HK-2 (cell line): ENCODE data around the gene MACROD2.
"Not testable (repeated sequence)": the region's sequence is repeated elsewhere in the genome, so short reads cannot be mapped to it uniquely, and the experiment has no call there.

ENCODE experiments used
- DNase-seq: peaks from one replicate; pipeline ENCODE4 v3.0.0-alpha.2; 2018; ENCODE audit not compliant: unreplicated experiment

Gene MACROD2

GRCh38 chr20:15949391-15949790, 1954.1 kb downstream of the MACROD2 start:
- no peak for DNase-seq

- DNase-seq = no peak
Measured at GRCh38 chr20:15951658-15952057, 1956.3 kb downstream of the MACROD2 start.

- DNase-seq = no peak
Measured at GRCh38 chr20:15958142-15958541, 1962.8 kb downstream of the MACROD2 start.

- DNase-seq = no peak
Measured at GRCh38 chr20:15965165-15965564, 1969.8 kb downstream of the MACROD2 start.

- no peak for DNase-seq
Measured at GRCh38 chr20:15967334-15967733, 1972.0 kb downstream of the MACROD2 start.

GRCh38 chr20:15976047-15976736, 1980.9 kb downstream of the MACROD2 start:
- DNase-seq = no peak

GRCh38 chr20:15977026-15977425, 1981.7 kb downstream of the MACROD2 start:
- DNase-seq = no peak

- DNase-seq = no peak
Measured at GRCh38 chr20:15977758-15978157, 1982.4 kb downstream of the MACROD2 start.

- not testable (repeated sequence) for DNase-seq
Measured at GRCh38 chr20:15985494-15986368, 1990.4 kb downstream of the MACROD2 start.

- DNase-seq = no peak
Measured at GRCh38 chr20:15986690-15987089, 1991.4 kb downstream of the MACROD2 start.

- no peak for DNase-seq
Measured at GRCh38 chr20:15991279-15991678, 1996.0 kb downstream of the MACROD2 start.

- DNase-seq = no peak
Measured at GRCh38 chr20:15992564-15992963, 1997.2 kb downstream of the MACROD2 start.

GRCh38 chr20:16000112-16000511, 2004.8 kb downstream of the MACROD2 start:
- DNase-seq = no peak

- no peak for DNase-seq
Measured at GRCh38 chr20:16001286-16001685, 2006.0 kb downstream of the MACROD2 start.

- DNase-seq = no peak
Measured at GRCh38 chr20:16003310-16003709, 2008.0 kb downstream of the MACROD2 start.

- DNase-seq = no peak
Measured at GRCh38 chr20:16004108-16004854, 2009.0 kb downstream of the MACROD2 start.

GRCh38 chr20:16005021-16005914, 2010.0 kb downstream of the MACROD2 start:
- no peak for DNase-seq

- DNase-seq = no peak
Measured at GRCh38 chr20:16005915-16006493, 2010.7 kb downstream of the MACROD2 start.

GRCh38 chr20:16007164-16007563, 2011.8 kb downstream of the MACROD2 start:
- no peak for DNase-seq

GRCh38 chr20:16007962-16008361, 2012.6 kb downstream of the MACROD2 start:
- no peak for DNase-seq

- no peak for DNase-seq
Measured at GRCh38 chr20:16011056-16011455, 2015.7 kb downstream of the MACROD2 start.
